ENCODE results near the gene CEP170B. TPM values are rescaled to one million over a fixed set of nuclear protein-coding genes. Genes with fewer than 3 reads are reported as not detected.

CEP170B gene
- total and polyA plus RNA-seq, 2 donors (not counting 3 experiments of a cell fraction or from before 2014, with no cell fraction given), result 13.9 to 38.6 TPM

DNA sequence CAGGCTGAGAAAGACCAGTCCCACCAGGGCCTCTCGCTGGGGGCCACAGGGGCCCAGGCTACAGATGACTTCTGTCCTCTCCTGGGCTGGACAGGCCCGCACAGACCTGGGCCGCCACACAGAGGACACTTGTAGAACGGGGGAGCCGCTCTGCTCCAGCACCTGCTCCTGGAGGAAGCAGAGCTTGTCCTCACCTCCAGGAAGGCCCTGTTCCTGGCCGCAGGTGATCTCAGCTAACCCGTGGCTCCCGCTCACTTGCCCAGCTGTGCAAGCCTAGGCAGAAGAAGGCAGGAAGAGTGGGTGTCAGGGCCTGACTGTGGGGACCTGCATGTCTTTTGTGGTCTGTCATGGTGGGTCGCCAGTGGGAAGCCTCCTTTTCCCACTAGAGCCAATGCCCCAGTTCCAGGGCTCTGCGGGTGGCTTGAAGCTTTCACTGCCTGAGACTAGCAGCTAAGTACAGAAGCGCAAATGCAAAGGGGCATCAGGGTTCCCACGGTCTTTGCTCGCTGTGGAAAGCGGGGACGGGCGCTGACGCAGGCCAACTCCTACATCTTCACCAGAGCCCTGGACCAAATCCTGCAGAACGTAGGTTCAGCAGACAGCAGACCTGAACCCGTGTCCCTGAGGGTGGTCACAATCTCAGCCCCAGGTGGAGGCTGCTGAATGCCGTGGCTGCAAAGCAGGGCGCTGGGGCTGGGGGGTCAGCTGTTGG is 8.8 kb upstream of the CEP170B start:
- dilution Hi-C loops (cut with MboI; ENCODE audit: extremely low pct_ligation_motif_present, low sequenced_read_pairs), result no loop called here
- no TSS peak for BruUV-seq (replicated peaks)
- H3K4me2 ChIP-seq (ENCODE audit: insufficient read depth, low read length), result no peak overlapping the region
- H3K4me3 ChIP-seq (replicated peaks in 1 of 3; ENCODE audit: insufficient read depth in 1 of 3, low read depth in 1 of 3, low read length in 3 of 3), result no peak overlapping the region
- POLR2A ChIA-PET, result no interaction called here
- intact Hi-C loops (cut with micrococcal nuclease), result no loop called here
- TF ChIP-seq EZH2 (IDR thresholded peaks at IDR 0.05; ENCODE audit: borderline replicate concordance, low read depth, low read length, severe bottlenecking) (no peak), JUN (IDR thresholded peaks at IDR 0.05; ENCODE audit: borderline replicate concordance, insufficient read depth, insufficient read length, low read depth) (no peak), POLR2A (IDR thresholded peaks at IDR 0.05; ENCODE audit: low read depth, low read length) (no peak), MYC (IDR thresholded peaks at IDR 0.05; ENCODE audit: low read depth, low read length) (no peak), GATA2 (IDR thresholded peaks at IDR 0.05; ENCODE audit: insufficient read depth, insufficient read length, low read depth, low read length) (no peak), FOS (IDR thresholded peaks at IDR 0.05; ENCODE audit: borderline replicate concordance, insufficient read depth, low read length) (no peak), POLR2AphosphoS5 (IDR thresholded peaks at IDR 0.05; ENCODE audit: insufficient read depth, low read depth, low read length) (no peak)
- TF ChIP-seq, protein P1, sequence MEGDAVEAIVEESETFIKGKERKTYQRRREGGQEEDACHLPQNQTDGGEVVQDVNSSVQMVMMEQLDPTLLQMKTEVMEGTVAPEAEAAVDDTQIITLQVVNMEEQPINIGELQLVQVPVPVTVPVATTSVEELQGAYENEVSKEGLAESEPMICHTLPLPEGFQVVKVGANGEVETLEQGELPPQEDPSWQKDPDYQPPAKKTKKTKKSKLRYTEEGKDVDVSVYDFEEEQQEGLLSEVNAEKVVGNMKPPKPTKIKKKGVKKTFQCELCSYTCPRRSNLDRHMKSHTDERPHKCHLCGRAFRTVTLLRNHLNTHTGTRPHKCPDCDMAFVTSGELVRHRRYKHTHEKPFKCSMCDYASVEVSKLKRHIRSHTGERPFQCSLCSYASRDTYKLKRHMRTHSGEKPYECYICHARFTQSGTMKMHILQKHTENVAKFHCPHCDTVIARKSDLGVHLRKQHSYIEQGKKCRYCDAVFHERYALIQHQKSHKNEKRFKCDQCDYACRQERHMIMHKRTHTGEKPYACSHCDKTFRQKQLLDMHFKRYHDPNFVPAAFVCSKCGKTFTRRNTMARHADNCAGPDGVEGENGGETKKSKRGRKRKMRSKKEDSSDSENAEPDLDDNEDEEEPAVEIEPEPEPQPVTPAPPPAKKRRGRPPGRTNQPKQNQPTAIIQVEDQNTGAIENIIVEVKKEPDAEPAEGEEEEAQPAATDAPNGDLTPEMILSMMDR (IDR thresholded peaks at IDR 0.05; ENCODE audit: extremely low read depth in 1 of 2, insufficient read depth in 1 of 2, low read depth in 1 of 2, low read length in 2 of 2), result no peak
- TF ChIP-seq, protein P2, sequence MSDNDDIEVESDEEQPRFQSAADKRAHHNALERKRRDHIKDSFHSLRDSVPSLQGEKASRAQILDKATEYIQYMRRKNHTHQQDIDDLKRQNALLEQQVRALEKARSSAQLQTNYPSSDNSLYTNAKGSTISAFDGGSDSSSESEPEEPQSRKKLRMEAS (IDR thresholded peaks at IDR 0.05; ENCODE audit: insufficient read depth, insufficient read length), result no peak
- H3K36me3 ChIP-seq (ENCODE audit: control insufficient read depth in 2 of 2, extremely low read depth in 1 of 2, insufficient read depth in 2 of 2, low read length in 2 of 2), result no peaks in the 10 kb centered on the region
- no peak for DNase-seq (ENCODE audit: low read depth, low spot score)
- no peak overlapping the region for H3K9ac ChIP-seq (replicated peaks; ENCODE audit: extremely low read depth, insufficient read depth, low read length)
- no peaks in the 10 kb centered on the region for H3K4me1 ChIP-seq (ENCODE audit: control insufficient read depth, extremely low read depth, insufficient read depth, low read length)
- no peak overlapping the region for H3K27ac ChIP-seq (ENCODE audit: insufficient read depth, low read depth, low read length)
- no peaks in the 10 kb centered on the region for H4K20me1 ChIP-seq (replicated peaks; ENCODE audit: control insufficient read depth, extremely low read depth, insufficient read depth, low read length)
- CTCF ChIA-PET, result no interaction called here
- no peak for FAIRE-seq
- no peaks in the 10 kb centered on the region for H3K9me1 ChIP-seq (replicated peaks; ENCODE audit: control insufficient read depth, extremely low read depth, insufficient read depth, low read length)
- no peaks in the 10 kb centered on the region for H3K9me3 ChIP-seq (replicated peaks; ENCODE audit: control insufficient read depth, insufficient read depth, low read length)
- no peaks in the 10 kb centered on the region for H3K79me2 ChIP-seq (ENCODE audit: control insufficient read depth, insufficient read depth, low read length)
- no peak overlapping the region for H2AFZ ChIP-seq (ENCODE audit: low read depth, low read length)
- H3K27me3 ChIP-seq (ENCODE audit: control insufficient read depth in 2 of 2, insufficient read depth in 2 of 2, low read length in 2 of 2), result peaks cover 6 to 7% of the 10 kb centered on the region in 2 experiments
